GM23248 (cell line): ENCODE results near the gene PLOD1. TPM values are rescaled to one million over a fixed set of nuclear protein-coding genes. Genes with fewer than 3 reads are reported as not detected.

Source experiments
- DNase-seq: peaks from one replicate; pipeline ENCODE4 v3.0.0-alpha.2; 2015
- H2AFZ ChIP-seq: fragments of 200-600 bp; sonication (generic); 2 replicates; pipeline ENCODE4 v1.6.1; 2016; ENCODE audit warnings: antibody characterized with exemption
- H3F3A ChIP-seq: fragments of 200-600 bp; sonication (generic); 2 replicates; pipeline ENCODE4 v1.6.1; 2016; ENCODE audit warnings: mild to moderate bottlenecking, antibody characterized with exemption, mixed run types; ENCODE audit not compliant: insufficient read depth
- H3K27ac ChIP-seq: fragments of 200-600 bp; sonication (generic); 2 replicates; pipeline ENCODE4 v1.5.1; 2016; ENCODE audit warnings: mild to moderate bottlenecking
- H3K27me3 ChIP-seq: fragments of 200-600 bp; sonication (generic); replicated peaks from 2 replicates; pipeline ENCODE4 v1.6.1; 2016; ENCODE audit warnings: mild to moderate bottlenecking; ENCODE audit not compliant: insufficient read depth
- H3K36me3 ChIP-seq: fragments of 200-600 bp; sonication (generic); 2 replicates; pipeline ENCODE4 v1.6.1; 2016; ENCODE audit warnings: low read depth, mild to moderate bottlenecking
- H3K4me1 ChIP-seq: fragments of 200-600 bp; sonication (generic); 2 replicates; pipeline ENCODE4 v1.6.1; 2016; ENCODE audit warnings: mild to moderate bottlenecking; ENCODE audit not compliant: insufficient read depth
- H3K4me2 ChIP-seq: fragments of 200-600 bp; sonication (generic); one replicate; pipeline ENCODE4 v1.6.1; 2016; ENCODE audit warnings: mild to moderate bottlenecking; ENCODE audit not compliant: unreplicated experiment
- H3K4me3 ChIP-seq: fragments of 200-600 bp; sonication (generic); 2 replicates; pipeline ENCODE4 v1.5.1; 2016; ENCODE audit warnings: mild to moderate bottlenecking
- H3K79me2 ChIP-seq: fragments of 200-600 bp; sonication (generic); 2 replicates; pipeline ENCODE4 v1.6.1; 2016; ENCODE audit warnings: mild to moderate bottlenecking; ENCODE audit not compliant: insufficient read depth
- H3K9ac ChIP-seq: fragments of 200-600 bp; sonication (generic); 2 replicates; pipeline ENCODE4 v1.6.1; 2016; ENCODE audit warnings: mild to moderate bottlenecking
- H3K9me2 ChIP-seq: fragments of 200-600 bp; sonication (generic); 2 replicates; pipeline ENCODE4 v1.6.1; 2016; ENCODE audit warnings: mixed run types, mild to moderate bottlenecking, moderate library complexity; ENCODE audit not compliant: insufficient read depth
- H3K9me3 ChIP-seq: fragments of 200-600 bp; sonication (generic); one replicate; pipeline ENCODE4 v1.6.1; 2017; ENCODE audit warnings: low read depth
- H4K20me1 ChIP-seq: fragments of 200-600 bp; sonication (generic); 2 replicates; pipeline ENCODE4 v1.6.0; 2016; ENCODE audit not compliant: insufficient read depth
- EZH2 ChIP-seq: fragments of 200-600 bp; sonication (generic); IDR thresholded peaks from 2 replicates; pipeline ENCODE4 v1.6.1; 2018; ENCODE audit warnings: antibody characterized with exemption, mild to moderate bottlenecking; ENCODE audit not compliant: insufficient read depth, poor library complexity, severe bottlenecking
- EZH2phosphoT487 ChIP-seq: fragments of 200-600 bp; sonication (generic); IDR thresholded peaks from 2 replicates; pipeline ENCODE4 v1.6.1; 2018; ENCODE audit warnings: antibody characterized with exemption, moderate library complexity, mild to moderate bottlenecking, low read depth; ENCODE audit not compliant: insufficient read depth
- WGBS, 2 experiments: methylation state at CpG; one replicate each; pipeline ENCODE4 v1.1.6; 2015 to 2017; ENCODE audit warnings: low lambda C conversion rate in 2 of 2, low coverage in 1 of 2; ENCODE audit errors: missing lambda C conversion rate in 2 of 2; 5-methylcytosine and 5-hydroxymethylcytosine counted together
- in situ Hi-C: fragments of 300-500 bp; cut with MboI; formaldehyde crosslinking; loops from 2 replicates; pipeline ENCODE4 v1.15.0; 2020
- polyA plus RNA-seq: library from polyadenylated mRNA; unstranded; fragments of >200 nt; fragmentation: Nextera tagmentation; extraction: Ambion mirVana; gene quantifications from 2 replicates; pipeline ENCODE4 v1.2.1, GENCODE V29; 2016
- small RNA-seq: library from RNA; depleted of rRNA; stranded (forward); fragments of <200 nt; gene quantifications from one replicate; pipeline ENCODE3, GENCODE V24; 2014; ENCODE audit warnings: low read depth, low replicate concordance
- total RNA-seq: library from RNA; depleted of rRNA; stranded (reverse); fragments of >200 nt; shearing (Covaris generic); gene quantifications from 2 replicates; pipeline ENCODE4 v1.2.3, GENCODE V29; 2014; rRNA removed

The PLOD1 gene
- total and polyA plus RNA-seq, 2 experiments from 2014 or later: 443 to 633 TPM

GRCh38 chr1:12019858-12020509, 85.5 kb downstream of the PLOD1 start:
- H3K27ac ChIP-seq: no peak overlapping the region
- H3K4me2 ChIP-seq: peak overlapping the region; percentile 66
- peaks cover 12% of the 10 kb centered on the region; the same call in 1 of the 2 replicates for H3K79me2 ChIP-seq
- TF ChIP-seq EZH2: no peak
- no peak for TF ChIP-seq EZH2phosphoT487
- peak overlapping the region; percentile 82 for H3K4me3 ChIP-seq
- no peaks in the 10 kb centered on the region for H3K9me2 ChIP-seq
- H3F3A ChIP-seq: peaks cover 6% of the 10 kb centered on the region; the same call in 1 of the 2 replicates
- peak; percentile 32 for DNase-seq
- no peaks in the 10 kb centered on the region for H4K20me1 ChIP-seq
- peak overlapping the region; percentile 78 for H2AFZ ChIP-seq
- H3K4me1 ChIP-seq: peaks cover 3% of the 10 kb centered on the region
- WGBS, 2 experiments: 10 to 16% methylated on average over 8 to 12 of the region's 12 CpGs
- no peaks in the 10 kb centered on the region for H3K27me3 ChIP-seq
- peak overlapping the region; percentile 73 for H3K9ac ChIP-seq
- H3K36me3 ChIP-seq: no peaks in the 10 kb centered on the region
- in situ Hi-C loops: no loop called here
- no peaks in the 10 kb centered on the region for H3K9me3 ChIP-seq

GRCh38 chr1:12021616-12022015, 87.1 kb downstream of the PLOD1 start:
- no peaks in the 10 kb centered on the region for H3K27me3 ChIP-seq
- no peaks in the 10 kb centered on the region for H3K9me3 ChIP-seq
- no peak overlapping the region for H2AFZ ChIP-seq
- H3F3A ChIP-seq: no peaks in the 10 kb centered on the region
- no peaks in the 10 kb centered on the region for H3K36me3 ChIP-seq
- no peak for DNase-seq
- no peaks in the 10 kb centered on the region for H3K9me2 ChIP-seq
- H3K4me1 ChIP-seq: no peaks in the 10 kb centered on the region
- no peak overlapping the region for H3K9ac ChIP-seq
- 81 to 90% methylated on average over 9 of the region's 9 CpGs for WGBS, 2 experiments
- H4K20me1 ChIP-seq: no peaks in the 10 kb centered on the region
- no peak overlapping the region for H3K27ac ChIP-seq
- H3K4me3 ChIP-seq: no peak overlapping the region
- no peak for TF ChIP-seq EZH2
- no peak for TF ChIP-seq EZH2phosphoT487
- in situ Hi-C loops: no loop called here
- peaks cover 12% of the 10 kb centered on the region; the same call in 1 of the 2 replicates for H3K79me2 ChIP-seq
- no peak overlapping the region for H3K4me2 ChIP-seq

DNA sequence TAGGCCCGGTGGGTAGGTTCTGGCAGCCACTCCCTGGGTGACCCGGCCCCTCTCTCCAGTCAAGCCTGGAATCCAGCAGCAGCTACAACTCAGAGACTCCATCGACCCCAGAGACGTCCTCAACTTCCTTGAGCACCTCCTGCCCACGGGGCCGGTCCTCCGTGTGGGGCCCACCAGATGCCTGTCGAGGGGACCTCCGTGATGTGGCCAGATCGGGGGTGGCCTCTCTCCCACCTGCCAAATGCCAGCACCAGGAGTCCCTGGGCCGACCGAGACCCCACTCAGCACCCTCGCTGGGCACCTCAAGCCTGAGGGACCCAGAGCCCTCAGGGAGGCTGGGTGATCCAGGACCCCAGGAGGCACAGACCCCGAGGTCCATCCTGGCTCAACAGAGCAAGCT, 87.5 kb downstream of the PLOD1 start:
- no peak for DNase-seq
- Histone ChIP-seq H2AFZ (no peak overlapping the region), H3K27me3 (no peaks in the 10 kb centered on the region), H3K4me1 (no peaks in the 10 kb centered on the region), H3F3A (no peaks in the 10 kb centered on the region), H3K9ac (no peak overlapping the region), H3K4me2 (no peak overlapping the region), H3K9me3 (no peaks in the 10 kb centered on the region), H3K36me3 (no peaks in the 10 kb centered on the region), H3K4me3 (no peak overlapping the region), H3K9me2 (no peaks in the 10 kb centered on the region), H4K20me1 (no peaks in the 10 kb centered on the region), H3K79me2 (peaks cover 12% of the 10 kb centered on the region; the same call in 1 of the 2 replicates), H3K27ac (no peak overlapping the region)
- WGBS, 2 experiments: 94% methylated on average over 13 to 14 of the region's 14 CpGs
- in situ Hi-C loops: no loop called here
- TF ChIP-seq EZH2 (no peak), EZH2phosphoT487 (no peak)

Small RNA genes within 50 kb of the gene (small RNA-seq; reads per million reads assigned to genes)
- not detected for gene AL096840.1
- gene RF00019: not detected
- 419 reads per million, percentile 98 among the genes with 10 or more reads in this experiment for gene RNU5E-4P

Other genes starting within 250 kb of the PLOD1 start
- gene DRAXIN, start 243.0 kb upstream of the PLOD1 start, total RNA-seq: 0.11 TPM in 1 of 2 replicates, not detected in the other
- gene DRAXIN, start 243.0 kb upstream of the PLOD1 start, polyA plus RNA-seq: 0.04 and 0.06 TPM in 2 replicates
- gene AGTRAP, start 198.6 kb upstream of the PLOD1 start, total RNA-seq: 86.8 and 113 TPM in 2 replicates
- gene AGTRAP, start 198.6 kb upstream of the PLOD1 start, polyA plus RNA-seq: 121 TPM in 2 replicates
- not detected in 2 replicates for gene C1orf167, start 172.5 kb upstream of the PLOD1 start, total RNA-seq
- gene C1orf167, start 172.5 kb upstream of the PLOD1 start, polyA plus RNA-seq: 0.43 TPM in 1 of 2 replicates, not detected in the other
- gene MTHFR, start 128.8 kb upstream of the PLOD1 start, total RNA-seq: 6.6 and 16.1 TPM in 2 replicates
- 5.1 and 6.5 TPM in 2 replicates for gene MTHFR, start 128.8 kb upstream of the PLOD1 start, polyA plus RNA-seq
- gene CLCN6, start 128.5 kb upstream of the PLOD1 start, total RNA-seq: 4.3 and 5.4 TPM in 2 replicates
- gene CLCN6, start 128.5 kb upstream of the PLOD1 start, polyA plus RNA-seq: 4.4 and 4.9 TPM in 2 replicates
- not detected in 2 replicates for gene NPPA, start 86.9 kb upstream of the PLOD1 start, total RNA-seq
- gene NPPA, start 86.9 kb upstream of the PLOD1 start, polyA plus RNA-seq: not detected in 2 replicates
- gene NPPB, start 75.8 kb upstream of the PLOD1 start, total RNA-seq: not detected in 2 replicates
- not detected in 2 replicates for gene NPPB, start 75.8 kb upstream of the PLOD1 start, polyA plus RNA-seq
- 100 and 116 TPM in 2 replicates for gene KIAA2013, start 8.3 kb upstream of the PLOD1 start, total RNA-seq
- 10.5 and 10.7 TPM in 2 replicates for gene KIAA2013, start 8.3 kb upstream of the PLOD1 start, polyA plus RNA-seq
- 57.9 and 59.8 TPM in 2 replicates for gene MFN2, start 45.7 kb downstream of the PLOD1 start, total RNA-seq
- 48.0 and 49.6 TPM in 2 replicates for gene MFN2, start 45.7 kb downstream of the PLOD1 start, polyA plus RNA-seq
- 21.8 and 26.8 TPM in 2 replicates for gene MIIP, start 84.8 kb downstream of the PLOD1 start, total RNA-seq
- 19.4 and 23.0 TPM in 2 replicates for gene MIIP, start 84.8 kb downstream of the PLOD1 start, polyA plus RNA-seq
- gene TNFRSF8, start 128.6 kb downstream of the PLOD1 start, total RNA-seq: not detected in 2 replicates
- 0.14 and 0.23 TPM in 2 replicates for gene TNFRSF8, start 128.6 kb downstream of the PLOD1 start, polyA plus RNA-seq
- gene TNFRSF1B, start 232.3 kb downstream of the PLOD1 start, total RNA-seq: 0.25 and 2.9 TPM in 2 replicates
- gene TNFRSF1B, start 232.3 kb downstream of the PLOD1 start, polyA plus RNA-seq: 1.1 and 1.3 TPM in 2 replicates